IMR-90 (cell line): Measurements from ENCODE around the gene TCF7L1. TPM values are rescaled to one million over a fixed set of nuclear protein-coding genes. Genes with fewer than 3 reads are reported as not detected.

ENCODE experiments used
- ATAC-seq: fragments of 200-7000 bp; cut with Tn5 transposase; 2 replicates; pipeline ENCODE4 v1.9.1; 2020; ENCODE audit warnings: low read depth, mild to moderate bottlenecking, moderate library complexity
- BruUV-seq: library from RNA; stranded (reverse); fragments of 400-500 nt; replicated peaks from 2 replicates; lab custom pipeline; 2021; lab: Mats Ljungman, UMichigan
- CTCF ChIA-PET: fragments of 300-600 bp; formaldehyde crosslinking; extraction: SDS; loops from one replicate; lab custom pipeline; 2021; ENCODE audit warnings: antibody characterized with exemption; lab: Yijun Ruan, JAX
- POLR2A ChIA-PET: fragments of 300-600 bp; sonication (Branson Sonifier 250); formaldehyde crosslinking; loops from one replicate; lab custom pipeline; 2022; ENCODE audit warnings: antibody characterized with exemption; ENCODE audit not compliant: unreplicated experiment; lab: Charles Lee
- DNase-seq: peaks from one replicate; pipeline ENCODE4 v3.0.0; 2013
- H2AFZ ChIP-seq: replicated peaks from 2 replicates; pipeline ENCODE3; 2013; ENCODE audit warnings: low read length, mild to moderate bottlenecking; ENCODE audit not compliant: poor library complexity
- H2AK5ac ChIP-seq: 2 replicates; pipeline ENCODE4 v1.6.1; 2013; ENCODE audit warnings: low read depth, low read length, inconsistent platforms
- H2AK9ac ChIP-seq: replicated peaks from 2 replicates; pipeline ENCODE3; 2013; ENCODE audit warnings: mild to moderate bottlenecking, low read depth, low read length, moderate library complexity; ENCODE audit not compliant: poor library complexity
- H2BK120ac ChIP-seq: 2 replicates; pipeline ENCODE4 v1.6.1; 2013; ENCODE audit warnings: low read depth, low read length, inconsistent platforms
- H2BK15ac ChIP-seq: 3 replicates; pipeline ENCODE4 v1.6.1; 2013; ENCODE audit warnings: low read depth, low read length, inconsistent platforms
- H2BK20ac ChIP-seq: 2 replicates; pipeline ENCODE4 v1.6.1; 2013; ENCODE audit warnings: low read depth, mild to moderate bottlenecking, inconsistent platforms, low read length, moderate library complexity
- H2BK5ac ChIP-seq: 2 replicates; pipeline ENCODE4 v1.6.1; 2013; ENCODE audit warnings: mild to moderate bottlenecking, low read depth, low read length, inconsistent platforms; ENCODE audit not compliant: poor library complexity, severe bottlenecking
- H3K14ac ChIP-seq: replicated peaks from 2 replicates; pipeline ENCODE4 v1.6.1; 2013; ENCODE audit warnings: low read depth, low read length, inconsistent platforms
- H3K18ac ChIP-seq: 2 replicates; pipeline ENCODE4 v1.6.1; 2013; ENCODE audit warnings: low read depth, low read length, control low read depth
- H3K23ac ChIP-seq: 2 replicates; pipeline ENCODE4 v1.6.1; 2013; ENCODE audit warnings: low read depth, low read length, inconsistent platforms
- H3K27ac ChIP-seq: 2 replicates; pipeline ENCODE4 v1.5.1; 2013; ENCODE audit warnings: mild to moderate bottlenecking, control low read depth, low read length; ENCODE audit not compliant: insufficient read depth
- H3K27me3 ChIP-seq: 2 replicates; pipeline ENCODE4 v1.6.1; 2013; ENCODE audit warnings: low read length; ENCODE audit not compliant: control insufficient read depth, insufficient read depth
- H3K36me3 ChIP-seq: 2 replicates; pipeline ENCODE4 v1.6.1; 2013; ENCODE audit warnings: low read length, mixed read lengths; ENCODE audit not compliant: control insufficient read depth, insufficient read depth
- H3K4ac ChIP-seq: 2 replicates; pipeline ENCODE4 v1.6.1; 2013; ENCODE audit warnings: low read depth, low read length, inconsistent platforms
- H3K4me1 ChIP-seq: 2 replicates; pipeline ENCODE4 v1.6.1; 2013; ENCODE audit warnings: low read length, mixed read lengths; ENCODE audit not compliant: control insufficient read depth, insufficient read depth
- H3K4me2 ChIP-seq: 2 replicates; pipeline ENCODE4 v1.6.1; 2013; ENCODE audit warnings: low read depth, mild to moderate bottlenecking, control low read depth, low read length, moderate library complexity
- H3K4me3 ChIP-seq: 2 replicates; pipeline ENCODE4 v1.5.1; 2013; ENCODE audit warnings: low read depth, mild to moderate bottlenecking, control low read depth, low read length, moderate library complexity; ENCODE audit not compliant: insufficient read depth
- H3K56ac ChIP-seq: 2 replicates; pipeline ENCODE4 v1.6.1; 2013; ENCODE audit warnings: low read length, inconsistent platforms; ENCODE audit not compliant: insufficient read depth; ENCODE audit errors: extremely low read depth
- H3K79me1 ChIP-seq, 2 experiments: 2 replicates each; pipeline ENCODE4 v1.6.1; 2013; ENCODE audit warnings: low read length in 2 of 2, inconsistent platforms in 1 of 2, low read depth in 1 of 2
- H3K9ac ChIP-seq: 2 replicates; pipeline ENCODE4 v1.6.1; 2013; ENCODE audit warnings: low read depth, low read length, control low read depth
- H3K9me1 ChIP-seq: 2 replicates; pipeline ENCODE4 v1.6.1; 2013; ENCODE audit warnings: low read length, inconsistent platforms; ENCODE audit not compliant: insufficient read depth
- H3K9me3 ChIP-seq: 2 replicates; pipeline ENCODE4 v1.6.1; 2013; ENCODE audit warnings: low read length; ENCODE audit not compliant: control insufficient read depth, insufficient read depth
- H4K20me1 ChIP-seq: 2 replicates; pipeline ENCODE4 v1.6.1; 2013; ENCODE audit warnings: low read length, inconsistent platforms; ENCODE audit not compliant: insufficient read depth
- H4K5ac ChIP-seq: 2 replicates; pipeline ENCODE4 v1.6.1; 2013; ENCODE audit warnings: mild to moderate bottlenecking, low read depth, low read length, control low read depth
- H4K8ac ChIP-seq, 2 experiments: 2 replicates each; pipeline ENCODE4 v1.6.1; 2013; ENCODE audit warnings: low read depth in 2 of 2, low read length in 2 of 2, control low read depth in 1 of 2, inconsistent platforms in 1 of 2
- H4K91ac ChIP-seq: 2 replicates; pipeline ENCODE4 v1.6.1; 2013; ENCODE audit warnings: low read depth, low read length, inconsistent platforms; ENCODE audit not compliant: insufficient read depth
- BHLHE40 ChIP-seq: fragments of 150-350 bp; IDR thresholded peaks from 2 replicates; pipeline ENCODE4 v1.6.1; 2016; ENCODE audit warnings: mild to moderate bottlenecking, low read depth, low read length
- CEBPB ChIP-seq: IDR thresholded peaks from 2 replicates; pipeline ENCODE4 v1.6.1; 2012; ENCODE audit warnings: low read depth, low read length, improper control_type of control experiment
- CHD1 ChIP-seq: IDR thresholded peaks from 2 replicates; pipeline ENCODE4 v1.6.1; 2012; ENCODE audit warnings: low read depth, low read length, improper control_type of control experiment
- CTCF ChIP-seq: conservative IDR thresholded peaks from 2 replicates; pipeline ENCODE4 v1.5.1; 2012; ENCODE audit warnings: mild to moderate bottlenecking, low read depth, low read length, improper control_type of control experiment
- ELK1 ChIP-seq: fragments of 150-350 bp; IDR thresholded peaks from 2 replicates; pipeline ENCODE4 v1.6.1; 2016; ENCODE audit warnings: low read depth, mild to moderate bottlenecking, low read length, moderate library complexity, borderline replicate concordance
- FOS ChIP-seq: fragments of 150-350 bp; IDR thresholded peaks from 2 replicates; pipeline ENCODE4 v1.6.1; 2016; ENCODE audit warnings: low read depth, low read length
- MAFK ChIP-seq: IDR thresholded peaks from 2 replicates; pipeline ENCODE4 v1.6.1; 2012; ENCODE audit warnings: low read depth, low read length, improper control_type of control experiment
- MAZ ChIP-seq: IDR thresholded peaks from 2 replicates; pipeline ENCODE4 v1.6.1; 2012; ENCODE audit warnings: low read depth, mild to moderate bottlenecking, low read length, improper control_type of control experiment, moderate library complexity, borderline replicate concordance
- MXI1 ChIP-seq: IDR thresholded peaks from 2 replicates; pipeline ENCODE4 v1.6.1; 2012; ENCODE audit warnings: low read depth, mild to moderate bottlenecking, low read length, moderate library complexity, borderline replicate concordance
- NFE2L2 ChIP-seq: fragments of 150-350 bp; IDR thresholded peaks from 2 replicates; pipeline ENCODE4 v1.6.1; 2016; ENCODE audit warnings: low read depth, mild to moderate bottlenecking, low read length
- POLR2A ChIP-seq: IDR thresholded peaks from 2 replicates; pipeline ENCODE4 v1.6.1; 2012; ENCODE audit warnings: mild to moderate bottlenecking, low read depth, low read length
- RAD21 ChIP-seq: IDR thresholded peaks from 2 replicates; pipeline ENCODE4 v1.6.1; 2012; ENCODE audit warnings: low read length, improper control_type of control experiment
- RCOR1 ChIP-seq: IDR thresholded peaks from 2 replicates; pipeline ENCODE4 v1.6.1; 2012; ENCODE audit warnings: mild to moderate bottlenecking, low read length, improper control_type of control experiment; ENCODE audit not compliant: insufficient replicate concordance
- RFX5 ChIP-seq: IDR thresholded peaks from 2 replicates; pipeline ENCODE4 v1.8.0; 2012; ENCODE audit warnings: low read depth, mild to moderate bottlenecking, low read length, moderate library complexity
- SMC3 ChIP-seq: fragments of 150-350 bp; IDR thresholded peaks from 2 replicates; pipeline ENCODE4 v1.6.1; 2016; ENCODE audit warnings: low read depth, mild to moderate bottlenecking, antibody characterized with exemption, low read length, moderate library complexity
- USF2 ChIP-seq: fragments of 150-350 bp; IDR thresholded peaks from 2 replicates; pipeline ENCODE4 v1.6.1; 2017; ENCODE audit warnings: mild to moderate bottlenecking, antibody characterized with exemption, low read length, low read depth
- WGBS, 2 experiments: methylation state at CpG; one replicate each; pipeline versions ENCODE4 v1.1.5 to v1.1.7; 2013; ENCODE audit warnings: missing lambda C conversion rate in 2 of 2; ENCODE audit not compliant: insufficient read length in 1 of 2; ENCODE audit errors: extremely low coverage in 2 of 2; 5-methylcytosine and 5-hydroxymethylcytosine counted together
- dilution Hi-C: fragments of 300-500 bp; cut with HindIII; formaldehyde crosslinking; loops from one replicate; pipeline ENCODE4 v1.14.3; 2018; ENCODE audit warnings: low sequenced_read_pairs; ENCODE audit not compliant: unreplicated experiment
- in situ Hi-C: fragments of 300-500 bp; cut with MboI; formaldehyde crosslinking; loops from 3 replicates; pipeline ENCODE4 v1.14.3; 2019; ENCODE audit warnings: low sequenced_read_pairs, inconsistent platforms, mixed read lengths
- intact Hi-C: fragments of 100-400 bp; cut with micrococcal nuclease; formaldehyde crosslinking; loops from 2 replicates; pipeline ENCODE4 v1.10.0; 2022
- polyA plus RNA-seq, 3 experiments: library from polyadenylated mRNA; depleted of rRNA; stranded (reverse); fragments of >200 nt; gene quantifications; 2 replicates each; pipeline ENCODE4 v1.2.3, GENCODE V29; 2012; ENCODE audit warnings: low replicate concordance in 1 of 3
- total RNA-seq: library from RNA; depleted of rRNA; stranded (reverse); fragments of >200 nt; gene quantifications from 2 replicates; pipeline ENCODE4 v1.2.3, GENCODE V29; 2012

Gene TCF7L1
- total and polyA plus RNA-seq, 2 of the 4 experiments (the other 2 are of a cell fraction): 0.72 to 11.1 TPM

GRCh38 chr2:85259879-85260278, 126.7 kb downstream of the TCF7L1 start:
- Histone ChIP-seq H3K4ac (no peak overlapping the region; the same call in 1 of the 2 replicates), H2BK120ac (peak overlapping the region; percentile 30), H3K18ac (peak overlapping the region; percentile 48), H3K23ac (peak overlapping the region; percentile 31; the same call in 1 of the 2 replicates), H4K20me1 (peaks cover 4% of the 10 kb centered on the region; the same call in 1 of the 2 replicates), H3K4me1 (peaks cover 50% of the 10 kb centered on the region), H4K91ac (peak overlapping the region; percentile 35; the same call in 1 of the 2 replicates), H4K5ac (no peak overlapping the region), H3K36me3 (no peaks in the 10 kb centered on the region), H3K9me3 (no peaks in the 10 kb centered on the region), H4K8ac (peak overlapping the region in 1 of 2 experiments; percentile 14; a peak in 1 of 4 replicates), H3K79me1 (peaks cover 19 to 86% of the 10 kb centered on the region in 2 experiments), H2BK5ac (no peak overlapping the region), H3K9ac (no peak overlapping the region), H2AK5ac (peak overlapping the region; percentile 70), H2BK20ac (peak overlapping the region; percentile 16; the same call in 1 of the 2 replicates), H2AFZ (no peak overlapping the region), H2AK9ac (no peak overlapping the region), H3K9me1 (peaks cover 31% of the 10 kb centered on the region), H3K27me3 (no peaks in the 10 kb centered on the region), H3K56ac (no peak overlapping the region), H3K4me2 (no peak overlapping the region; the same call in 1 of the 2 replicates), H3K14ac (peak overlapping the region; percentile 38; the same call in 1 of the 2 replicates), H3K27ac (peak overlapping the region; percentile 69), H3K4me3 (no peak overlapping the region), H2BK15ac (no peak overlapping the region; the same call in 2 of the 3 replicates)
- CTCF ChIA-PET: no interaction called here
- in situ Hi-C loops (no loop called here), intact Hi-C loops (no loop called here), dilution Hi-C loops (no loop called here)
- 80% methylated on average over 1 of the region's 4 CpGs; no CpG with 5 or more reads in 1 of the 2 experiments for WGBS, 2 experiments
- no peak for TF ChIP-seq ELK1
- TF ChIP-seq CHD1: no peak
- no peak for TF ChIP-seq SMC3
- TF ChIP-seq RCOR1: no peak
- no peak for TF ChIP-seq RAD21
- TF ChIP-seq CTCF: no peak
- TF ChIP-seq CEBPB: no peak
- no peak for TF ChIP-seq MAFK
- TF ChIP-seq USF2: no peak
- TF ChIP-seq POLR2A: no peak
- TF ChIP-seq BHLHE40: no peak
- no peak for TF ChIP-seq NFE2L2
- TF ChIP-seq MXI1: no peak
- no peak for TF ChIP-seq RFX5
- TF ChIP-seq FOS: no peak
- no peak for TF ChIP-seq MAZ
- no TSS peak for BruUV-seq
- ATAC-seq (no peak), DNase-seq (no peak)
- POLR2A ChIA-PET: no interaction called here
